Hepatocyte (in vitro differentiated cells): ENCODE data around the gene CASD1. TPM values are rescaled to one million over a fixed set of nuclear protein-coding genes. Genes with fewer than 3 reads are reported as not detected.

Source experiments
- DNase-seq: peaks from one replicate; pipeline ENCODE4 v3.0.0-alpha.2; 2016; ENCODE audit warnings: low spot score
- H2AFZ ChIP-seq: fragments of 200-600 bp; sonication (generic); 2 replicates; pipeline ENCODE4 v1.6.0; 2016; ENCODE audit warnings: antibody characterized with exemption, mild to moderate bottlenecking
- H3K27ac ChIP-seq: fragments of 200-600 bp; sonication (generic); 2 replicates; pipeline ENCODE4 v1.5.1; 2016; ENCODE audit warnings: mild to moderate bottlenecking
- H3K27me3 ChIP-seq: fragments of 200-600 bp; sonication (generic); 2 replicates; pipeline ENCODE4 v1.6.1; 2016
- H3K36me3 ChIP-seq: fragments of 200-600 bp; sonication (generic); replicated peaks from 2 replicates; pipeline ENCODE4 v1.5.1; 2016; ENCODE audit warnings: low read depth; ENCODE audit not compliant: insufficient read depth
- H3K4me1 ChIP-seq: fragments of 200-600 bp; sonication (generic); 2 replicates; pipeline ENCODE4 v1.5.1; 2016; ENCODE audit warnings: mild to moderate bottlenecking, moderate library complexity; ENCODE audit not compliant: insufficient read depth
- H3K4me2 ChIP-seq: fragments of 200-600 bp; sonication (generic); 2 replicates; pipeline ENCODE4 v1.6.0; 2016
- H3K4me3 ChIP-seq: fragments of 200-600 bp; sonication (generic); 2 replicates; pipeline ENCODE4 v1.5.1; 2016; ENCODE audit warnings: mild to moderate bottlenecking
- H3K79me2 ChIP-seq: fragments of 200-600 bp; sonication (generic); 2 replicates; pipeline ENCODE4 v1.6.0; 2017; ENCODE audit warnings: mild to moderate bottlenecking
- H3K9me2 ChIP-seq: fragments of 200-600 bp; sonication (generic); replicated peaks from 2 replicates; pipeline ENCODE4 v1.6.0; 2017; ENCODE audit warnings: mild to moderate bottlenecking; ENCODE audit not compliant: insufficient read depth
- H3K9me3 ChIP-seq: fragments of 200-600 bp; sonication (generic); 2 replicates; pipeline ENCODE4 v1.5.1; 2016; ENCODE audit warnings: low read depth, mild to moderate bottlenecking
- H4K20me1 ChIP-seq: fragments of 200-600 bp; sonication (generic); 2 replicates; pipeline ENCODE4 v1.6.0; 2016; ENCODE audit warnings: mild to moderate bottlenecking; ENCODE audit not compliant: insufficient read depth, poor library complexity, severe bottlenecking
- EZH2 ChIP-seq: fragments of 200-600 bp; sonication (generic); IDR thresholded peaks from 2 replicates; pipeline ENCODE4 v1.6.1; 2016; ENCODE audit warnings: antibody characterized with exemption, mild to moderate bottlenecking, borderline replicate concordance
- EZH2phosphoT487 ChIP-seq: fragments of 200-600 bp; sonication (generic); IDR thresholded peaks from one replicate; pipeline ENCODE4 v1.6.1; 2018; ENCODE audit warnings: antibody characterized with exemption, mild to moderate bottlenecking, low read depth, moderate library complexity; ENCODE audit not compliant: unreplicated experiment, severe bottlenecking
- WGBS: methylation state at CpG from one replicate; pipeline ENCODE4 v1.1.6; 2016; ENCODE audit warnings: low lambda C conversion rate; ENCODE audit errors: missing lambda C conversion rate; 5-methylcytosine and 5-hydroxymethylcytosine counted together
- polyA plus RNA-seq: library from polyadenylated mRNA; unstranded; fragments of >200 nt; fragmentation: Nextera tagmentation; extraction: Ambion mirVana; gene quantifications from 2 replicates; pipeline ENCODE4 v1.2.1, GENCODE V29; 2016
- total RNA-seq: library from RNA; depleted of rRNA; stranded (reverse); fragments of >200 nt; gene quantifications from 2 replicates; pipeline ENCODE4 v1.2.3, GENCODE V29; 2014
- TF ChIP-seq, protein P1 (sequence below): fragments of 200-600 bp; sonication (generic); IDR thresholded peaks from 2 replicates; pipeline ENCODE4 v1.5.1; 2016; ENCODE audit warnings: antibody characterized with exemption, mild to moderate bottlenecking; ENCODE audit not compliant: poor library complexity

The CASD1 gene
- total and polyA plus RNA-seq, 2 experiments from 2014 or later = 13.7 to 43.3 TPM

DNA sequence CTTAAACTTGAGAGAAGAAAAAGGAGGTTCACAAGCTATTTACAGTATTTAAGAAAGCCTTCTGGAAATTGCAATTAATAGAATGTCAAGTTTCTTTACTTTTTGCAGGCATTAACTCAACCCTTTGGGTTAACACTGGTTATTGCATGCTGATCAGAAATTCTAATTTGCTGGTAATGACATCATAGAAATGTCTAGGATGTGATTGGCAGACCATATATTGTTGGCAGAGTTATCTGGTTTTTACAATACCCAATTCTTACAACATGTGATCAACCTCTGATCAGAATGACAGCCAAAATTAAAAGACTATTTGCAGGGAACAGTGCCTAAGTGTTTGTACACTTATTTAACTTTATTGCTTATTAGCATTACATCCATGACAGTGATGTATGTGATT is 1.6 kb upstream of the CASD1 start:
- TF ChIP-seq, protein P1, sequence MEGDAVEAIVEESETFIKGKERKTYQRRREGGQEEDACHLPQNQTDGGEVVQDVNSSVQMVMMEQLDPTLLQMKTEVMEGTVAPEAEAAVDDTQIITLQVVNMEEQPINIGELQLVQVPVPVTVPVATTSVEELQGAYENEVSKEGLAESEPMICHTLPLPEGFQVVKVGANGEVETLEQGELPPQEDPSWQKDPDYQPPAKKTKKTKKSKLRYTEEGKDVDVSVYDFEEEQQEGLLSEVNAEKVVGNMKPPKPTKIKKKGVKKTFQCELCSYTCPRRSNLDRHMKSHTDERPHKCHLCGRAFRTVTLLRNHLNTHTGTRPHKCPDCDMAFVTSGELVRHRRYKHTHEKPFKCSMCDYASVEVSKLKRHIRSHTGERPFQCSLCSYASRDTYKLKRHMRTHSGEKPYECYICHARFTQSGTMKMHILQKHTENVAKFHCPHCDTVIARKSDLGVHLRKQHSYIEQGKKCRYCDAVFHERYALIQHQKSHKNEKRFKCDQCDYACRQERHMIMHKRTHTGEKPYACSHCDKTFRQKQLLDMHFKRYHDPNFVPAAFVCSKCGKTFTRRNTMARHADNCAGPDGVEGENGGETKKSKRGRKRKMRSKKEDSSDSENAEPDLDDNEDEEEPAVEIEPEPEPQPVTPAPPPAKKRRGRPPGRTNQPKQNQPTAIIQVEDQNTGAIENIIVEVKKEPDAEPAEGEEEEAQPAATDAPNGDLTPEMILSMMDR = no peak
- TF ChIP-seq EZH2 = no peak
- TF ChIP-seq EZH2phosphoT487 = no peak
- Histone ChIP-seq H3K4me2 (no peak overlapping the region), H3K36me3 (no peaks in the 10 kb centered on the region), H3K27me3 (no peaks in the 10 kb centered on the region), H4K20me1 (no peaks in the 10 kb centered on the region), H3K9me3 (no peaks in the 10 kb centered on the region), H3K9me2 (no peaks in the 10 kb centered on the region), H3K79me2 (peaks cover 31% of the 10 kb centered on the region), H3K4me3 (no peak overlapping the region), H2AFZ (no peak overlapping the region), H3K27ac (no peak overlapping the region), H3K4me1 (peaks cover 14% of the 10 kb centered on the region)
- no peak for DNase-seq

DNA sequence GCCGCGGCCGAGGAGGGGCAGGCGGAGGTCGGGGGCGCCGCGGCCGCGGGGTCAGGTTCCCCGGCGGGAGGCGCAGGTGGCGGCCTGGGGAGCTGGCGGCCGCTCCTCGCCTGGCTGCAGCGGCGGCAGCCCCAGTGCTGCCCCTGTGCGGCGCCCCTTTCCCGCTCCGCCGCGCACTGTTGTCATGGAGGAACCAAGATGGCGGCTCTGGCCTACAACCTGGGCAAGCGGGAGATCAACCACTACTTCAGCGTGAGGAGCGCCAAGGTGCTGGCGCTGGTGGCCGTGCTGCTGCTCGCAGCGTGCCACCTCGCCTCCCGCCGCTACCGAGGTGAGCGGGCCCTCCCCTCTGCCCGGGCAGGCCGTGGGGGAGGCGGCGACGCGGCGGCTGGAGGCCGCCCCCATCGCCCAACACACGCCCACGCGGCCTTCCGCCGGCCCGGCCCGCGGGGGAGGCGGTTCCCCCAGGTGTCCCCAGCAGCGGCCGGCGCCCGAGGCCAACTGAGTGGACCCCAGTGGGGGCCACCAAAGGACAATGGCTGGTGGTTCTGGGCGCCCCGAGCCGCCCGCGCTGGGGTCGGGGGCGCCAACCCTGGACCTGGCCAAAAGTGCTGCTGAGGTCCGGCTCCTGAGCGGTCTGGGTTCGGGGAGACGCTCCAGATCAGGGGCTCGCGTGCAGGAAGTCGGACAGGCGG is 425 bp downstream of the CASD1 start:
- H3K36me3 ChIP-seq = no peaks in the 10 kb centered on the region
- DNase-seq = peak; percentile 87
- peak overlapping the region; percentile 82 for H3K4me3 ChIP-seq
- peak overlapping the region; percentile 82 for H3K4me2 ChIP-seq
- H4K20me1 ChIP-seq = peaks cover 3% of the 10 kb centered on the region
- no peaks in the 10 kb centered on the region for H3K9me2 ChIP-seq
- 2% methylated on average over 48 of the region's 75 CpGs for WGBS
- peaks cover 52% of the 10 kb centered on the region for H3K79me2 ChIP-seq
- TF ChIP-seq EZH2 = no peak
- no peak for TF ChIP-seq EZH2phosphoT487
- TF ChIP-seq, protein P1 = peak; percentile 13
- H3K9me3 ChIP-seq = no peaks in the 10 kb centered on the region
- peak overlapping the region; percentile 96 for H2AFZ ChIP-seq
- no peaks in the 10 kb centered on the region for H3K27me3 ChIP-seq
- peaks cover 33% of the 10 kb centered on the region for H3K4me1 ChIP-seq
- peak overlapping the region; percentile 98 for H3K27ac ChIP-seq

DNA sequence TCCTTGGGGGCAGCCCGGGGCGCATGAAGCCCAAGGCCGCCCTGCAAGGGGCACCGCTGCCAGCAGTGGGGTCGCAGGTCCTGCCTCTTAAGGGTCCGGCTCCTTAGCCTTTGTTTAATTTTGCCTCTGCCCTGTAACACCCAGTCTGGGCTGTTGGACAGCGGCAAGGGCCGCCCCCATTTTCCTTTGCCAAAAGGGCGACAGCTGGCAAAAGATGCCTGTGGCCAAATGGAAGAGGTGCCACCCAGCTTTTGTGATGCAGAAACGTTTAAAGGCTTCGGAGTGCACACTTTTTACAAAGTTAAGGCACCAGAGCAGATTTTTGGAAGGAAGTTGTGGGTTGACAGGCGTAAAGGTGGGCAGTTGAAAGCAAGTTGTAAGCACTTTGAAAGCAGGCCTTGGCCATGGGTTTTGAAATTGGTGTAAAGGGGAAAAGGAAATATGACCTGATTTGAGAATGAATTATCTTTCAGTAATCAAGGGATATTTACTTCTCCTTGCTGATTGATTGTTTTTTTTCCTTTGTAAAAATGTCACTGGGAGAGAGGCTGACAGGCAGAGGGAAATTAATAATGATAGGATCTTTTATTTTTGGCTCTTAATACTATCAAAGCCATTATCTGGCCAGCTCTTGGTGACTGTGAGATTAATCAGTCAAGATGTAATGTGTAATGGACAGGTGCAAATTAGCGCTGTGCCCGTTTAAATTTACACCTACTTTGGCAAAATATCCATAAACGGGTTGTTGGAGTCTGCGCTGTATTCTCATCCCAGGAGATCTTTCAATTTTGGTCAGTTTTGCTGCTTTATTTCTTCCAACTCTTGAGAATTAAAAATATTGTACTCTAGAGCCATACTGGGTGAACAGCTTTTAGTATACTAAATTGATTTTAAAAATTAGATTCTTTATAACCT is 1.2 kb downstream of the CASD1 start:
- DNase-seq = peak; percentile 40
- peak overlapping the region; percentile 56 for H2AFZ ChIP-seq
- peak overlapping the region; percentile 98 for H3K27ac ChIP-seq
- peaks cover 39% of the 10 kb centered on the region for H3K4me1 ChIP-seq
- no peaks in the 10 kb centered on the region for H3K9me2 ChIP-seq
- H3K36me3 ChIP-seq = no peaks in the 10 kb centered on the region
- H3K4me3 ChIP-seq = peak overlapping the region; percentile 82
- no peaks in the 10 kb centered on the region for H3K27me3 ChIP-seq
- H3K9me3 ChIP-seq = no peaks in the 10 kb centered on the region
- peak overlapping the region; percentile 82 for H3K4me2 ChIP-seq
- WGBS = 17% methylated on average over 16 of the region's 16 CpGs
- H4K20me1 ChIP-seq = peaks cover 3% of the 10 kb centered on the region
- H3K79me2 ChIP-seq = peaks cover 60% of the 10 kb centered on the region
- TF ChIP-seq EZH2phosphoT487 = no peak
- no peak for TF ChIP-seq EZH2

DNA sequence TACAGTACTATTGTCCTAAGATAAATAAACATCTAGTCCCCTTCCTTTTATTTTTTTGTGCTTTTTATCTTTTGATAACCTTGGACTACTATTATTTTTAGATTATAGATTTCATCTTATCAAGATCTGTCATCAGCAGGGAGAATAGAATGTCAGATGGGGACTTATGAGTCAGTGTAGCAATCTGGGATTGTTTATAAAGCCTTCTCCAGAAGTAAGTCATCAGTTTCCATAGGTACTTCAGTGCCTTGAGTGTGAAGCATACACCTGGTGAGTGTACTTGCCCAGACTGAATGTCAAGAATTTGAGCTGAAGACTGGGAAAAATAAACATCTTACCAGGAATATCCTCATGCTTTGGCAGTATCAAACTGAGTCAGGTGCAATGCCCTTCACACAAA is 2.1 kb downstream of the CASD1 start:
- peaks cover 69% of the 10 kb centered on the region for H3K79me2 ChIP-seq
- H2AFZ ChIP-seq = no peak overlapping the region
- no peak for DNase-seq
- H3K4me3 ChIP-seq = no peak overlapping the region
- H3K27me3 ChIP-seq = no peaks in the 10 kb centered on the region
- H3K4me1 ChIP-seq = peaks cover 39% of the 10 kb centered on the region
- no peaks in the 10 kb centered on the region for H3K9me2 ChIP-seq
- H3K9me3 ChIP-seq = no peaks in the 10 kb centered on the region
- peak overlapping the region; percentile 82 for H3K4me2 ChIP-seq
- peaks cover 3% of the 10 kb centered on the region for H4K20me1 ChIP-seq
- H3K36me3 ChIP-seq = no peaks in the 10 kb centered on the region
- TF ChIP-seq EZH2 (no peak), EZH2phosphoT487 (no peak)
- TF ChIP-seq, protein P1 = no peak
- peak overlapping the region; percentile 56 for H3K27ac ChIP-seq
